Measurements from ENCODE around the gene ZNF598. TPM values are rescaled to one million over a fixed set of nuclear protein-coding genes. Genes with fewer than 3 reads are reported as not detected.
A peak's percentile ranks its signal among the peaks of the same experiment; 100 is the strongest.
"Not testable (repeated sequence)": the region's sequence is repeated elsewhere in the genome, so short reads cannot be mapped to it uniquely, and the experiment has no call there.

Gene ZNF598
- total RNA-seq, 1 donor from 2014 or later, result 19.1 TPM

DNA sequence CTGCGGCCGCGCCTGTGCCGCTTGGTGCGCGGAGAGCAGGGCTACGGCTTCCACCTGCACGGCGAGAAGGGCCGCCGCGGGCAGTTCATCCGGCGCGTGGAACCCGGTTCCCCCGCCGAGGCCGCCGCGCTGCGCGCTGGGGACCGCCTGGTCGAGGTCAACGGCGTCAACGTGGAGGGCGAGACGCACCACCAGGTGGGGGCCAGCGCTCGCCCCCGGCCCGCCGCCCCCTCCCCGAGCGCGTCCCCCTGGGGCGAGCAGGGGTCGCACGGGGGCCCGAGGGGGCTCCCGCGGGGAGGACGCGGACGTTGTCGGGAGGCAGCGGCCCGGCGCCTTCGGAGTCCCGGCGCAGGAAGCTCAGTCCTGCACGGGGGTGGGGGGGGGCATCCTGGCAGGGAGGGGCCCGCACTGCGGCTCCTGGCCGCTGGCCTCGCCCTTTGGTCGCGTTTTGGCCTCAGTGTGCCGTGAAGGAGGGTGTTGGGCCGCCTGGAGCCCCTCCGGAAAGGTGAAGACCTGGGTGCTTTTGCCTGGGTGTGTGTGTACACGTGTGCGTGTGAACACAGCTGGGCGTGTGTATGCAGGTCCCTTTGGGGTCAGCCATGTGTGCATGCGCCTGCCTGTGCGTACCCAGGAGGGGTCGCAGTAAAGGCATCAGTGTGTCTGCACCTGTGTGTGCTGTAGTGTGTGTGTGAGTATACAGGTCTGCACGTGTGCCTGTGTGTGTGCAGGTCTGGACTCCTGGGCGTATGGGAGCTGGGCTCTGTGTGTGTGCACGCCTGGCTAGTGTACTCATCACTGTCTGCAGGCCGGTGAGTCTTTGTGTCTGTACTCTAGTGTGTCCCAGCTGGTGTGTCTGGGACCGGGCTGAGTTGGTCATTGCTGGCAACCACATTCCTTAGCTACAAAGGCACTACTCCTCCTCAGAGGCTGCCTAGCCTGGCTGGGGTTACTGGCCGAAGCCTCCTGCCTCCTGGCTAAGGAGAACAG lies 17.7 kb upstream of the ZNF598 start:
- DNase-seq, result peak; percentile 52

DNA sequence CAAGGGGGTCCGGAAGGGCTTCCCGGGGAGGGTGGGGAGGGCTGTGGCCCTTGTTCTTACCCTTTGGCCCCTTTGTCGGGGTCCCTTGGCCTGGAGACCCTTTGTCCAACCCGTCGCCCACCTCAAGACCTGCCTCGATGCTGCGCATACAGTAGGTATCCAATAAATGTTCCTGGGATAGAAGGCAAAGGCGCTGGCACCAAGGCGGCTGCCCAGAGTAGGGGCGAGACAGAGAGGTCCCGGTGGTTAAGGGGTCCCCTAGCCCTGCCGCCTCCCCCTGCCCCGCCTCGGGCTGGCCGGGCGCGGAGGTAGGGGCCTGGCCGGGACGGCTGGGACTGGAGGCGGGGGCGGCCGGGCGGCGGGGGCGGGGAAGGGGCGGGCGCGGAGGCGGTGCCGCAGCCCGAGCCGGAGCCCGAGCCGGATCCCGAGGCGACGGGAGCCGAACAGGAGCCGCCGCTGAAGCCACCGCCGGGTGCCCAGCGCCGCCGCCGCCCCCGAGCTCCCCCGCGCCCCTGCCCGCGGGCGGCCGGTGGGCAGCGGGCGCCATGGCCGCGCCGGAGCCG lies 16.9 kb upstream of the ZNF598 start, which contains the start of gene NHERF2:
NHERF2 (plus strand) TSS at position 442 of the 563 bp plus-strand sequence; CDS start at position 546, 104 bp downstream.
- DNase-seq, result peak; percentile 53

- no peak for DNase-seq
Observed at GRCh38 chr16:2025878-2026460, 16.3 kb upstream of the ZNF598 start.

DNA sequence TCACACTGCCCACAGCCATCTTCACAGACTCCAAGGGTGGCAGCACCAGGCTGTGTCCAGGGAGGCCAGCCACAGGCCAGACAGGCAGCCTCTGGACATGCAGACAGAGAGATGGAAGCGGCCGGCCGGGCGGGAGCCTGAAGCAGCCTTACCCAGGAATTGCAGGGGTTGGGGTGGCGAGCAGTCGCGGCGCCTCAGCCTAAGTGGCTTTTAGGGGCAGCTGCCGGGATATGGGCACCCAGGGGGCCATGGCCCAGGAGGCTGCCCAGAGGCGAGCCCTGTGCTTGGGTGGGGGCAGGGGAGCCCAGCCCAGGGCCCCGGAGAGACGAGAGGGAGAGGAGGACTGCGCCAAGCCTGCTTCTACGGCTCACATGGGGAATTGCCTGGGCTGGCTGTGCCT lies 15.6 kb upstream of the ZNF598 start:
- no peak for DNase-seq

DNA sequence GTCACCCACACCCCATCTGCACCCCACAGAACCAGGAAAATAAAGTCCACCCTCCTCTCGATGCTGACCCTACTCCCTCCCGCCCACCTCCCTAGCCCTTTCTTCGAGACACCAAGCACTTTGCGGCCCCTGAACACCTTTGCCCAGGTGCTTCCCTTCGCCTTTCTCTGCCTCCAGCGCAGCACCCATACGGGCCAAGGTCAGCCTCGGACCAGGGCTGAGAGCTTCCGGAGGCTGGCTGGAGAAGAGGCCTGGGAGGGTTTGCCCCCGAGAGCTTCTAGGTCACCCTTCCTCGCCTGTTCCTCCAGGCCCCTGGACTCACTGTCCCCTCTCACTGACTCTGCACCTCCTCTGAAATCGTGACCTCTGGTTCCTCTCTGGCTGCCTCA lies 14.4 kb upstream of the ZNF598 start:
- DNase-seq, result no peak

- peak; percentile 93 for DNase-seq
Observed at GRCh38 chr16:2023092-2024031, 13.7 kb upstream of the ZNF598 start.

DNA sequence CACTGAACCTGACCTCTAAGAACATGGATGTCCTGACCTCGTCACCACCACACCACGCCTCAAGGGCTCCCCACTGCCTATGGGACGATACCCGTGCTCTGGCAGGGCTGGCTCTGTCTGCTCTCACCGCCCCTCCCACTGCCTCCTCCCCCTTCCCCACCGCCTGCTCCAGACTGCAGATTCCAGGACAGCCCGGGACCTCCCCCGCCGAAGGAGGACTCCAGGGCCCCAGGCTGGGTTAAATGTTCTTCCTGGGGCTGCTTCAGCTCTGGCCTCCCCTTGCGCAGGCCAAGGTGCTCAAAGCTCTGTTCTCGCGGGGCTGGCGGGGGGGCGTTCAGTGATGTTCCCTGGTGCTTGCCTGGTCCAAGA lies 13.1 kb upstream of the ZNF598 start:
- peak; percentile 48 for DNase-seq

DNA sequence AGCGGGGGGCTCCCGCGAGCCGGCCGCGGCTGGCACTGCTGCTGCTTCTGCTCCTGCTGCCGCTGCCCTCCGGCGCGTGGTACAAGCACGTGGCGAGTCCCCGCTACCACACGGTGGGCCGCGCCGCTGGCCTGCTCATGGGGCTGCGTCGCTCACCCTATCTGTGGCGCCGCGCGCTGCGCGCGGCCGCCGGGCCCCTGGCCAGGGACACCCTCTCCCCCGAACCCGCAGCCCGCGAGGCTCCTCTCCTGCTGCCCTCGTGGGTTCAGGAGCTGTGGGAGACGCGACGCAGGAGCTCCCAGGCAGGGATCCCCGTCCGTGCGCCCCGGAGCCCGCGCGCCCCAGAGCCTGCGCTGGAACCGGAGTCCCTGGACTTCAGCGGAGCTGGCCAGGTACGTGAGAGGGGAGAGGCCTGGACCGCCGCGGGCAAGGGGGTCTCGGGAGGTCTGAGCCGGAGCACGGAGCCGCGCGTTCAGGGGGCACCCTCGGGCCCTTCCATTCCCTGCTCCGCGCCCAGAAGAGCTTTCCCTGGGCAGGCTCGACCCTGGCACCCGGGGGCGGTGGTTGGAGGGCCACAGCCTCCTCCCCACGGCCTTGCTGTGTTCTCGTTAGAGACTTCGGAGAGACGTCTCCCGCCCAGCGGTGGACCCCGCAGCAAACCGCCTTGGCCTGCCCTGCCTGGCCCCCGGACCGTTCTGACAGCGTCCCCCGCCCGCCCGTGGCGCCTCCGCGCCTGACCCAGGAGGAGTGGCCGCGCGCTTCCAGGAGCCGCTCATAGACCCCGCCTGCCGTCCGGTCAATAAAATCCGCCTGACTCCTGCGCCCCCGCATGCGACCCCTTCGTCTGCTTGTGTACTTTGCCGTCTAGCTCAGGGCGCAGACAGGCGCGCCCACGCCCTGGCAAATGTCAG lies 10.6 kb upstream of the ZNF598 start:
- DNase-seq, result no peak

DNA sequence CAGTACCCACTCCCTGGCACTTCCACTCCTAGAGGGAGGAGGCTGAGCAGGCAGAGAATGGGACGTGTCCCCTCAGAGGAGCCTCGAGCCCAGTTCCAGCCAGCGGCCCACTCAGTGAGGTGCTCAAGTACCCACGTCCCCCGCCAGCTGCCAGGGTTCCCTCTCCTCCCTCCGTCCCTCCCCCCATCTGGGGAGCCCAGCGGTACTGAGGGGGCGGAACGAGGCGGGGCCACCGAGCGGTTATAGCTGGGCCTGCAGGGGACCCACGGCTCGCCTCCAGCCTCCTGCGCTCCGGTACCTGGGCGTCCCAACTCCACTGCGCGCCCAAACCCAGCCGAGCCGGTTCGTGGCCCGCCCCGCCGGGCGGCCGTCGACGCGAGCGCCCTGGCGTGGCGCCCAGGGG lies 9.9 kb upstream of the ZNF598 start, which contains the start of gene NPW:
NPW (plus strand) TSS at position 268 of the 403 bp plus-strand sequence.
- DNase-seq, result no peak

- DNase-seq, result peak; percentile 41
Observed at GRCh38 chr16:2016407-2016922, 6.8 kb upstream of the ZNF598 start.

DNA sequence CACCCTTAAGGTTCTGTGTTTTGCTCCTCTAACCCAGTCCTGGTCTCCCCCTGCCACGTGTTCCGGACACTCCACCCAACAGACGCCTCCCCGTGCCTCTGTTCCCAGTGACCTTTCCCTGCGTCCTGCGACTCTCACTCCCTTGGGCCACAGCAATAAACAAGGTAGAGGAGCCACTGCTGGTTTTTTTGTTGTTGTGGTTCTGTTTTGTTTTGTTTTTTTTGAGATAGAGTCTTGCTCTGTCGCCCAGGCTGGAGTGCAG lies 6.3 kb upstream of the ZNF598 start:
- no peak for DNase-seq

GRCh38 chr16:2015117-2015946 lies 5.7 kb upstream of the ZNF598 start:
- no peak for DNase-seq

- no peak for DNase-seq
Observed at GRCh38 chr16:2013527-2013926, 3.9 kb upstream of the ZNF598 start.

GRCh38 chr16:2011726-2012125 lies 2.1 kb upstream of the ZNF598 start:
- DNase-seq, result not testable (repeated sequence)

- peak; percentile 24 for DNase-seq
Observed at GRCh38 chr16:2009164-2009711, 383 bp downstream of the ZNF598 start.

DNA sequence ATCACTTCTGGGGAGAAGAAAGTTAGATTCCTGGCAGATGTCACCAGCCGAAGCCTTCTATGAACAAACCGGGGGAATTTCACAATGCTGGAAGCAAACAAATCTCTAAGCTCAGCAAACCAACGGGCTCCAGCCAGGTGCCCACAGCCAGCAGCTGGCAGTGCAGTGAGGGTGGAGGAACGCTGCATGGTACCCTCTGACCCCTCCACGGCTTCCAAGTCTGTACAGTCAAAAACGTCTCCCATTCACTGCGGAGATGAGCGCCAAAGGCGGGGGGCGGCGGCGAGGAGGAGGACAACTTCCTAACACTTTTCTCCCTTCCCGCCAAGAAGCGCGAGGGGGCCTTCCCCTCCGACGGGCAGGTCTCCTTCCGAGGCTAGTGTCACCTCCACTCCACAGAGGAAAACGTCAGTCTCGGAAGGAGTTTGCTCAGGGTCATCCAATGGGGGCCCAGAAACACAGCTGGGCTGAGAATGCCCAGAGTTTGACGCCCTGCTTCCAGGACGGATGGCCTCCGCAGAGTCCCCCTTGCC lies 924 bp downstream of the ZNF598 start:
- DNase-seq, result peak; percentile 47

- peak; percentile 58 for DNase-seq
Observed at GRCh38 chr16:2008009-2008526, 1.6 kb downstream of the ZNF598 start.

GRCh38 chr16:2007081-2007836 lies 2.4 kb downstream of the ZNF598 start:
- no peak for DNase-seq

- no peak for DNase-seq
Observed at GRCh38 chr16:2006317-2006716, 3.3 kb downstream of the ZNF598 start.

Measured in dermis blood vessel endothelial cell (primary cell).